Measurements from ENCODE around the gene HCRTR1. TPM values are rescaled to one million over a fixed set of nuclear protein-coding genes. Genes with fewer than 3 reads are reported as not detected.
A peak's percentile ranks its signal among the peaks of the same experiment; 100 is the strongest.

Gene HCRTR1
- total RNA-seq (under 1 TPM in 1 of 6 donors, not detected in 5; 0.14 TPM), polyA plus RNA-seq (under 1 TPM; 0.19 to 0.52 TPM)

GRCh38 chr1:31617218-31617915 is at the start of gene HCRTR1:
Gene HCRTR1, plus strand, starts transcription at chr1:31617689. Its CDS starts 1,504 bp downstream, at chr1:31619193.
- Histone ChIP-seq H3K36me3 (no peaks in the 10 kb centered on the region), H3K27me3 (no peaks in the 10 kb centered on the region), H3K4me1 (peaks cover 0 to 3% (median 0%) of the 10 kb centered on the region in 3 donors), H3K4me3 (peak within 1 kb of the TSS; percentile 13 to 64 (median 26)), H3K9me3 (no peaks in the 10 kb centered on the region), H3K27ac (no peak within 1 kb of the TSS)
- FAIRE-seq (no peak), ATAC-seq (peak in 2 of 4 donors; percentile 17 to 40), DNase-seq (peak in 1 of 6 donors; percentile 69)
- TF ChIP-seq CTCF (IDR thresholded peaks at IDR 0.05), result no peak
- 16 to 29% methylated on average over 22 to 47 of the region's 48 CpGs for WGBS, 2 donors
- intact Hi-C loops (cut with DNase I), result no loop called here

- H3K36me3 ChIP-seq, result no peaks in the 10 kb centered on the region
- no peaks in the 10 kb centered on the region for H3K27me3 ChIP-seq
- no peak overlapping the region for H3K4me3 ChIP-seq
- 79 to 87% methylated on average over 10 of the region's 10 CpGs for WGBS, 2 donors
- ATAC-seq (no peak), FAIRE-seq (no peak), DNase-seq (peak in 1 of 6 donors; percentile 10)
- intact Hi-C loops (cut with DNase I), result loop anchor here in 1 of 3 donors (10.0 kb wide), 1 partner anchor 227 kb away; no protein-coding TSS in a partner anchor
- no peak overlapping the region for H3K27ac ChIP-seq
- no peak for TF ChIP-seq CTCF (IDR thresholded peaks at IDR 0.05)
- peaks cover 10 to 14% (median 11%) of the 10 kb centered on the region in 3 donors for H3K4me1 ChIP-seq
- H3K9me3 ChIP-seq, result no peaks in the 10 kb centered on the region
Measured at GRCh38 chr1:31567956-31568570, 49.4 kb upstream of the HCRTR1 start.

GRCh38 chr1:31568895-31569595 is 48.4 kb upstream of the HCRTR1 start:
- Histone ChIP-seq H3K4me3 (no peak overlapping the region), H3K36me3 (no peaks in the 10 kb centered on the region), H3K9me3 (no peaks in the 10 kb centered on the region), H3K27ac (no peak overlapping the region), H3K4me1 (peaks cover 10 to 22% (median 14%) of the 10 kb centered on the region in 3 donors), H3K27me3 (no peaks in the 10 kb centered on the region)
- FAIRE-seq, result no peak
- 21 to 26% methylated on average over 11 of the region's 11 CpGs for WGBS, 2 donors
- DNase-seq, result peak; percentile 70 to 87 (median 76)
- TF ChIP-seq CTCF (IDR thresholded peaks at IDR 0.05), result no peak
- peak; percentile 76 to 91 (median 89) for ATAC-seq
- intact Hi-C loops (cut with DNase I), result loop anchor here in 1 of 3 donors (10.0 kb wide), 1 partner anchor 226 kb away; no protein-coding TSS in a partner anchor

GRCh38 chr1:31569596-31570173 is 47.8 kb upstream of the HCRTR1 start:
- intact Hi-C loops (cut with DNase I), result loop anchor here in 1 of 3 donors (10.0 kb wide), 1 partner anchor 225 kb away; no protein-coding TSS in a partner anchor

More at GRCh38 chr1:31569596-31570173, 47.8 kb upstream of the HCRTR1 start:
- no peak overlapping the region for H3K27ac ChIP-seq
- no peak overlapping the region for H3K4me3 ChIP-seq
- peaks cover 10 to 29% (median 14%) of the 10 kb centered on the region in 3 donors for H3K4me1 ChIP-seq
- no peaks in the 10 kb centered on the region for H3K9me3 ChIP-seq
- H3K36me3 ChIP-seq, result no peaks in the 10 kb centered on the region
- WGBS, 2 donors, result 83 to 85% methylated on average over 13 of the region's 13 CpGs
- H3K27me3 ChIP-seq, result no peaks in the 10 kb centered on the region
- no peak for TF ChIP-seq CTCF (IDR thresholded peaks at IDR 0.05)
- DNase-seq (peak in 2 of 6 donors; percentile 12 to 43), ATAC-seq (no peak), FAIRE-seq (no peak)

Measured in pancreas (tissue), 10 donors.